ENCODE measurements around the gene OPA1. TPM values are rescaled to one million over a fixed set of nuclear protein-coding genes. Genes with fewer than 3 reads are reported as not detected.

OPA1 gene
- total RNA-seq, 2 experiments from 2014 or later, result 85.2 to 94.0 TPM

DNA sequence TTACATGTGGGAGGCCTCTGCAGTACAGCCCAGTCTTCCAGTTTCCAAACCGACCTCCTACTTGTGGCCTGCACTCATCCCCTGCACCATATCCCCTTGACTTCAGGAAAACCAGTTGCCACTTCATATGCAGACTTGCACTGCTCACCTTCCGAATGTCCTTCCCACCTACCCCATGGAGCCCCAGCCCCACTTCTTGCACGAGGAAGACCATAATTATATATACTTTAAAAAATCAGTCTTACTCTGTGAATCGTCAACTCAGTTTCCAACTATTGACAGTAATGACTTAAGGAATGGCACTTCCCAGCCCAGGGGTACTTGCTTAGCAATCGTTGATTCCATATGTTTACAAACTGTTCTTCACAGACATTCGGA, 136.1 kb downstream of the OPA1 start:
- ChIA-PET POLR2A (no interaction called here), CTCF (no interaction called here)

DNA sequence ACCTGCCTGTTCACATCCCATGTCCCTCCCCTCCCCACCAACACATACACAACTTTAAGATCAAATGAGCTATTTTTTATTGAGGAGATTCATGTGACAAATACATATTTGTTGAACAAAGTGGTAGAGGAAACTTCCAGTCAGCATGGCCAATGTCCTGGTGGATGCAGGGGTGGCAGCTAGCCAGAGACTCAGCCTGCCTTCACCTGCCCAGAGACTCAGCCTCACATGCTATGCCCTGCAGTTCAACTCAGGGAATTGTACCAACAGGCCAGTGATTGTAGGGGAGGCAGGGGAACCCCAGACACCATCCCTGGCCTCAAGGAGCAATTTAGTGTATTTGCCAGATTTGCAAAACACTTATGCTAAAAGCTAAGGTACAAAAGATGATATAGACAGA, 136.6 kb downstream of the OPA1 start:
- ChIA-PET POLR2A (no interaction called here), CTCF (no interaction called here)

GRCh38 chr3:193730511-193730910, 137.5 kb downstream of the OPA1 start:
- ChIA-PET POLR2A (no interaction called here), CTCF (no interaction called here)

DNA sequence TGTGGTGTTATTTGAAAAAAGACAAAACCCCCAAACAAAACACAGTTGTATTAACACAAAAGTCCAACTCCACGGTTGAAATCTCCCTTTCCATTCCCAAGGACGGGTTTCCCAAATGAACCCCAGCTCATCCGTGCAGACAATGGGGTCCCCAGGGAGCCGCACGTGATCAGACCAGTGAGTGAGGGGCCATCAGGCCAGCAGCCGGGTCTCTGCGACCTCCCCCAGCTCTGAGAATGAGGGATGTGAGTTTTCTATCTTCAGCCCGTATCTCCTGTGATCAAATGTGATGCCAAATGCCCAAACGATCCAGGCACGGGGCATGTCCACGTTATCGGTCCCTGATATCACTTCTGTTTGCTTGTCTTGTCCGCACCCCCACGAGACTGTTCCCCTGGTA, 138.0 kb downstream of the OPA1 start:
- CTCF ChIA-PET, result no interaction called here

DNA sequence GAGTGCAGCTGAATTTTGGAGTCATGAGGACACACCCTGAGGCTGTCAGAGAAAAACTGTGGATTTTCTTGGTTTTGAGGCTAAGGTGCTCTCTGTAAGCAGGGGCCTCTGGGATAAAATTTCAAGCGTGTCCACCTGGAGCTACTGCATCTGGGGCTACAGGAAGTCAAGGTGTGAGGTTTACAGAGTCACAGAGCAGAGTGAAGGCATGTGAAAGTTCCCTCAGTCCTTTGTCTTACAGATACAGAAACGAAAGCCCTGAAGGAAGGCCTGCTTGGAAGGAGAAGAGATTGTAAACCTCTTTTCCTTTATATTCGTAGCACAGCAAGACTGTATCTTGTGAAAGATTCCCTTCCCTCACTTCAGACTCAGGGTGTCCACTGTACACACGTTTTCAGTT, 138.6 kb downstream of the OPA1 start:
- ChIA-PET POLR2A (no interaction called here), CTCF (no interaction called here)

More for the DNA sequence above, 138.0 kb downstream of the OPA1 start:
- POLR2A ChIA-PET, result no interaction called here

GRCh38 chr3:193732391-193732790, 139.4 kb downstream of the OPA1 start:
- ChIA-PET CTCF (no interaction called here), POLR2A (no interaction called here)

DNA sequence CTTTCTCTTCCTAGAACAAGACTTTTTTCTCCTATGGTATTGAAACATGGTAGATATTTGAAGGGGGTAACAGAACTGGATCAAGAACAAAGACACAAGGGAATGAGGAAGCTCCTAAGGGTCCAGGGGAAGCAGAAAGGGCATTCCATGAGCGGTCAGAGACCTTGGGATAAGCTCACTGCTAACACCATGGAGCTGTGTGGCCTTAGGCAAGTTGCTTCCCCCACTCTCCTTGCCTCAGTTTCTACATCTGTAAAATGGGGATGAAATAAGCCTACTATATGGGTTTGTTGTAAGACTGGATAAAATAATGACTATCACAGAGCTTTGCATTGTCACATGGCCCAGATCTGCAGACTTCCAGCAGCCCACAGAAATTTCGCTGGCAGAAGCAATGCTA, 139.8 kb downstream of the OPA1 start:
- ChIA-PET CTCF (no interaction called here), POLR2A (no interaction called here)

GRCh38 chr3:193734737-193735366, 141.8 kb downstream of the OPA1 start:
- POLR2A ChIA-PET, result no interaction called here
- CTCF ChIA-PET, result no interaction called here

GRCh38 chr3:193735850-193736249, 142.8 kb downstream of the OPA1 start:
- ChIA-PET POLR2A (no interaction called here), CTCF (no interaction called here)

- ChIA-PET POLR2A (no interaction called here), CTCF (no interaction called here)
Observed at GRCh38 chr3:193736616-193737015, 143.6 kb downstream of the OPA1 start.

DNA sequence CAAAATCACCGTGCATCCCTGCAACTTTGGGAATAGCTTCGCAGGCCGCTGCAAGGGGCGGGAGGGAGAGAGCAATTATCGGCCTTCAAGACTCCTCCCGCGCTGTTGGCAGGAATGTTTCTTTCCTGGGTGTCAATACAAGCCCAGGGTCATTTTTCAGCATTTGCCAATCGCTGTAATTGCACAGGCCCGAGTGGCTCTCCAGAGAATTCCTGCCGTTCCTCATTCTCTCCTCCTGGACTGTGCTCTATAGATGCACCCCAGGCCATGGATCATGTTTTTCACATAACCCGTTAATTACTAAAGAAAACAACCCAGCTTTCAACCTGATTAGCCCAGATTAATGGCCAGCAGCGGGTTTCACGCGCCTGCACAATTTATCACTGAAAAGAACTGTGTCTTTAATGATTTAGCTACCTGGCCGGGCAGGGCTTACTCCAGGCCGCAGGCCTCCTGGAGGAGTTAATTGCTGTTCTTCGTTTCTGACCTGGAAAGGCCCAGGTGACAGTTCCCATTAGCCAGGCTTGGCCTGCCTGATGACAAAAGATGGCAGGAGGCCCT, 144.3 kb downstream of the OPA1 start:
- POLR2A ChIA-PET, result no interaction called here
- CTCF ChIA-PET, result no interaction called here

DNA sequence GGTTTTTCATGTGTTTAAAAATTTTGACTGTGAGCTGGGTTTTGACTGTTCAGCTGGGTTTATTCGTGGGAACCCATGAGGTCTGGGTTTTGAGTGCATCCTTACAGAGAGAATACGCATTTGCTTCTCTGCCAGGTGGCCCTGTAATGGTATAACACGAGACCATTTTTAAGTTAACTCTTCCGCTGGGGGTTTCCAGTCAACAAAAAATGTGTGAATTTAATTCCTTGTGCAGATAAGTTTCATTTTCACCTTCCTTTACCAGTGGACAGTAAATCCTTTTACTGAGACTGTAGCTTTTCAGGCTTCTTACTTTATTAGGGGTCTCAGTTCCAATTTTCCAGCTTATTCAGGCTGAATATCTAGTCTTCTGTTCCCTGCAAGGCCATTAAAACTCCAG, 149.6 kb downstream of the OPA1 start:
- POLR2A ChIA-PET, result no interaction called here

GRCh38 chr3:193743702-193744047, 150.7 kb downstream of the OPA1 start:
- CTCF ChIA-PET, result no interaction called here

More for the DNA sequence above, 149.6 kb downstream of the OPA1 start:
- CTCF ChIA-PET, result no interaction called here

DNA sequence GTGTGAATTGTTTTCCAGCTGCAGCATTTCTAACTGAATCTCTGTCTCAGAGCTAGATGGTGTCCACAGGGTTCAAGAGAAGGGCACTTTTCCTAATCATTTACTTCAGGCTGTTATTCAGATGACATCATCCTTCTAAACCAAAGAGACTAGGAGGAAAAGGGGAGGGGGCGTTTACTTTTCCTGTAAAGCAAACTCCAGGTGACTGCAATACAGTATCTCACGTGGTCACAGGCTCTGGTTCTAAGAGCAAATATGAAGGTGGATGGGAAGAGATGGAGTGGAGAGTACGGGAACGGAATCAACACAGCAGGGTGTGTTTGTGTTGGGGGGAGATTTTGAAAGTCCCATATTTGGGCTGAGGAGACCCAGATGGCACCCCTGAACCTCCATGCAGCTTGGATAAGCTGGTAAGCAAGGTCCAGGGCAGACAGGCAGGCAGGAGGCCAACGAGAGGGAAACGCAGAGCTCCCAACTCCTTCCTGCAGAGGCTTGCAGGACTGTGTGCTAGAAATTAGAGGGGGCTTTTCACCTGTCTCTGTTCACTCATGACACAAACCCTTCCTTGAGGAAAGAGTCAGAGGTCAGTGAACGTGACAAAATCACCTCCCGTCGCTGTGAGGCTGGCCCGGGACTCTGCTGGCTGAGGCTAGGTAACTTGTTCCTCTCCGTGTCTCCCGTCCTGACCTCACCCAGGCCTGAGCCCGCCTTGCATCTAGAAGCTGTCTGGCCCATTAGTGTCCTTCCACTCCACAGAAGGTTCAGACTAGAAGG, 151.2 kb downstream of the OPA1 start:
- POLR2A ChIA-PET, result no interaction called here
- CTCF ChIA-PET, result no interaction called here

More at GRCh38 chr3:193743702-193744047, 150.7 kb downstream of the OPA1 start:
- POLR2A ChIA-PET, result no interaction called here

DNA sequence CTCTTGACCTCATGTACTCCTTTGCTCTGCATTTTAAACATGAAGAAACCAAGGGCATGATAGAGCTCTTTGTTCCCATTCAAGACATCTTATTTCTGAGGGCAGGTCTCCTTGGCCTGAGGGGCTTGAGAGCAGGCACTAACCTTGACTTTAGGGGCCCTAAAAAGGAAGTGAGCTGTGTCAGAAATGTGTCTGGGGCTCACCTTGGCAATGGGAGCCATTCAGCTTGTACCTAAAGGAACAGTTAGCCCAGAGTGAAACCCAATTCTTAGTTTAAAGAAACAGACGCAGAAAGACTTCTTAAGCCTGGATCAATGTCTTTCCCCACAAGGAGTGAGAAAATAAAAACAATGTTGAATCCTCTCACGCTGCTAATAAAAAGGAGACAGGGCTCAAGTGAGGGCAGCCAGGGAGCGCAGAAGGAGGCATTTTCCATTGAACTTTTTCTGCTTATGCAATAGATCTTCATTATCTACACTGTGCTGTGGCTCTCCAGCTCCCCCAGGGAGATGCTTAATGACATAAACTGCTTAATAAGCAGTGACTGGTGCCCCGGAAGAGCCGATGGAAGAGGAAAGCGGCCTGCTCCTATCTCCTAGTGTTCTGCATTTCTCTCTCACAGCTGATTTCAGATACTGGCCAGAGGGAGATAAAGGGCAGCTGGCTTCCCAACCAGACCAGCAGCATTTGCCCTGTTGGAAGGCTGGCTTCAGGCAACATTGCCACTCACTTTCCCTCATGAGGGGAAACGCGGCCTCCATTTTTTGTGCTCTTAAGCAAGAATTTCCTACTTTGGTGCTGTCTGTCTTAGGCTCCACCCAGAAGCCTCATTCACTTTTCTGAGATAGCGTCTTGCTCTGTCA, 152.0 kb downstream of the OPA1 start:
- CTCF ChIA-PET, result no interaction called here
- POLR2A ChIA-PET, result no interaction called here

DNA sequence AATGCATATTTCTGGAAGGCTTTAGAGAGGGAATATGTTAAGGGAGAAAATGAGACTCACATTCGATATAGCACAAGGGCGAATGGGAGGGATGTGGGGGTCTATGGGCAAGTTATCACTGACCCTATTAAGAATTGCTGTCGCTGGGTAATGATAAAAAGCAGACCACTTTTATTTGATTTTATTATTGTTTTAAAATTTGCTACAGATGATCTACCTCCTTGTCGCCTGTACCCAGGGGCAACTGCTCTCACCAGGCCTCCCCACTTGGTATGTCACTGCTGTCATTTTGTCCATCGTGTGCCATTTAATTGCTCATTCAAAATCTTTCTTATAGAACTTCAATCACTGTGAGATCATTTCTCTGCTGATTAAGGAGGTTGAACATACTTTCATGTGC, 153.8 kb downstream of the OPA1 start:
- ChIA-PET CTCF (no interaction called here), POLR2A (no interaction called here)

Other genes starting within 250 kb of the OPA1 start
- not detected for gene ATP13A5, start 214.5 kb upstream of the OPA1 start, total RNA-seq
- gene ATP13A4, start 38.3 kb upstream of the OPA1 start, total RNA-seq, result 1 to 10 TPM; 1.3 to 2.1 TPM